HG03354 (cell line): ENCODE data around the gene STARD3.

ENCODE experiments used
- ATAC-seq: cut with Tn5 transposase; IDR thresholded peaks from one replicate; pipeline ENCODE4 v1.9.1; 2021; ENCODE audit warnings: mild to moderate bottlenecking; ENCODE audit not compliant: unreplicated experiment, poor library complexity, severe bottlenecking

STARD3 gene

GRCh38 chr17:39632153-39632941, 4.6 kb upstream of the STARD3 start:
- ATAC-seq: no peak

DNA sequence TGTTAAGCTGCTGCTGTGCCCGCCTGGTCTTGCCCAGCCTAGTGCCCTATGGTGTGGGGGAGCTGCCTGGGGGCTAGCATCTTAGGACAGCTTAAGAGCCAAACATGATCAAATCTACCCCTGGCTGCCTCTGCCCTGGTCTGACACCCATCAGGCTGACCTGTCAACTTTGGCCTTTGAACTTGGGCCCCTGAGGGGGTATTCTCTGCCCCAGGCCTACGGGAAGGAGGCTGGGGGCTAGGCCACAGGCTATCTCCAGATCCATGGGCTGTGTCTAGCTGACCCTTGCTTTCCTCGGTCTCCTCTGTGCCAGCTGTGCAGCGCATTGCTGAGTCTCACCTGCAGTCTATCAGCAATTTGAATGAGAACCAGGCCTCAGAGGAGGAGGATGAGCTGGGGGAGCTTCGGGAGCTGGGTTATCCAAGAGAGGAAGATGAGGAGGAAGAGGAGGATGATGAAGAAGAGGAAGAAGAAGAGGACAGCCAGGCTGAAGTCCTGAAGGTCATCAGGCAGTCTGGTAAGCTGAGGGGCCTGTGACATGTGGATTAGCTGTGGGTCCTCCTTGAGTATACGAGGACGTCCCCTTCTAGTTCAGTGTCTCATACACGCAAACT, 3.3 kb upstream of the STARD3 start:
- no peak for ATAC-seq

- ATAC-seq: no peak
Observed at GRCh38 chr17:39634384-39634871, 2.5 kb upstream of the STARD3 start.

DNA sequence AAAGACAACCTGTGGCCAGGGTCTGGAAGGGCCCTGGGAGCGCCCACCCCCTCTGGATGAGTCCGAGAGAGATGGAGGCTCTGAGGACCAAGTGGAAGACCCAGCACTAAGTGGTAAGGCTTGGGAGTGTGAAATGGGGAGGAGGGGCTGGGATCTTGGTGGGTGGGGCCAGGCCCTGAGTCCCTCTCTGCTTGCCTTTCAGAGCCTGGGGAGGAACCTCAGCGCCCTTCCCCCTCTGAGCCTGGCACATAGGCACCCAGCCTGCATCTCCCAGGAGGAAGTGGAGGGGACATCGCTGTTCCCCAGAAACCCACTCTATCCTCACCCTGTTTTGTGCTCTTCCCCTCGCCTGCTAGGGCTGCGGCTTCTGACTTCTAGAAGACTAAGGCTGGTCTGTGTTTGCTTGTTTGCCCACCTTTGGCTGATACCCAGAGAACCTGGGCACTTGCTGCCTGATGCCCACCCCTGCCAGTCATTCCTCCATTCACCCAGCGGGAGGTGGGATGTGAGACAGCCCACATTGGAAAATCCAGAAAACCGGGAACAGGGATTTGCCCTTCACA, 1.2 kb upstream of the STARD3 start:
- ATAC-seq: no peak

DNA sequence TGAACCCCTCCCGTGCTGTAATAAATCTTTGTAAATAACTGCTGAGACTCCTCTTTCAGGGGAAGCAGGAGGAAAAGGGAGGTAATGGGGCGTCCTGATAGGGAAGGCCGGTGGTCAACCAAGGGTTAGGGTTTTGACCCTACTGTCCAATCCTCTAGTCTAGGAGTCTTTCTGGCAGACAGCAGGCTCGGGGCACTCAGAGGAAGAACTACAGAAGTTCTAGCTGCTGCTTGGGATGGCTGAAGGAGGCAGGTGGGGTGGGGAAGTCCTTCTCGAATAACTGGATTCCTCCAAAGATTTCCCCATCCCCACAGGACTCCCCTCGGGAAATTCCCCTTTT, 387 bp upstream of the STARD3 start:
- peak; percentile 9 for ATAC-seq

DNA sequence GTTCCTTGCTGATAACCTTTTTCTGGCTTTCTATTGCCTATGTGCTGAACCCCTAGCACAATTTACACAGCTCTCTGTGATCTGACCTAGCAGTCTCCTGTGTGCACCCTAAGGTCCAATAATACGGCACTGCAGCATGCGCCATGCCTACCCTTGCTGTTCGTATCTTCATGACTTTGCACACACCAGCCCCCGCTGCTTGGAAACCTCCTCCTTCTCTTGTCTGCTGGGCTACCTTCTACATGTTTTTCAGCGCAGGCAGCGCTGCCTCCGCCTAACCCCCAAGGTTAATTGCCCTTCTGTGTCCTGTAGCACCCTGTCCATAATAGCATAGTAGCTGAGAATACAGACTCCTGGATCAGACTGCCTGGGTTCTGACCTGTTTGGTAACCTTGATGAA, 1.4 kb downstream of the STARD3 start:
- ATAC-seq: no peak

DNA sequence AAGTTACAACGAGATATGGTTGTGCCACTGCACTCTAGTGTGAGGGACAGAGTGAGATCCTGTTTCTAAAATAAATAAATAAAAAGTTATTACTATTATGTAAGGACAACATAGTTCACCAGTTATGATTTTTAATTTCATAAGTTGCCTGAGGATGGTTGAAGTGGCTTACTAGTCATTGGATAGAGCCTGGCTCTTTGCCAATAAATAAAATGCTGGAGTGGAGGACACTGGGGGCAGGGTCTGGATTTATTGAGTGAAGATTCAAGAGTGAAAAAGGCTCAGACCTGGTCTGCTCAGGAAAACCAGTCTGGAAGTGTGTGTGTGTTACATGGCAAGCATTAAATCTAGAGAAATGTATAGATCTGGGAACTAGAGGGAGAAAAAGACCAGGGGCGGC, 2.1 kb downstream of the STARD3 start:
- ATAC-seq: no peak

DNA sequence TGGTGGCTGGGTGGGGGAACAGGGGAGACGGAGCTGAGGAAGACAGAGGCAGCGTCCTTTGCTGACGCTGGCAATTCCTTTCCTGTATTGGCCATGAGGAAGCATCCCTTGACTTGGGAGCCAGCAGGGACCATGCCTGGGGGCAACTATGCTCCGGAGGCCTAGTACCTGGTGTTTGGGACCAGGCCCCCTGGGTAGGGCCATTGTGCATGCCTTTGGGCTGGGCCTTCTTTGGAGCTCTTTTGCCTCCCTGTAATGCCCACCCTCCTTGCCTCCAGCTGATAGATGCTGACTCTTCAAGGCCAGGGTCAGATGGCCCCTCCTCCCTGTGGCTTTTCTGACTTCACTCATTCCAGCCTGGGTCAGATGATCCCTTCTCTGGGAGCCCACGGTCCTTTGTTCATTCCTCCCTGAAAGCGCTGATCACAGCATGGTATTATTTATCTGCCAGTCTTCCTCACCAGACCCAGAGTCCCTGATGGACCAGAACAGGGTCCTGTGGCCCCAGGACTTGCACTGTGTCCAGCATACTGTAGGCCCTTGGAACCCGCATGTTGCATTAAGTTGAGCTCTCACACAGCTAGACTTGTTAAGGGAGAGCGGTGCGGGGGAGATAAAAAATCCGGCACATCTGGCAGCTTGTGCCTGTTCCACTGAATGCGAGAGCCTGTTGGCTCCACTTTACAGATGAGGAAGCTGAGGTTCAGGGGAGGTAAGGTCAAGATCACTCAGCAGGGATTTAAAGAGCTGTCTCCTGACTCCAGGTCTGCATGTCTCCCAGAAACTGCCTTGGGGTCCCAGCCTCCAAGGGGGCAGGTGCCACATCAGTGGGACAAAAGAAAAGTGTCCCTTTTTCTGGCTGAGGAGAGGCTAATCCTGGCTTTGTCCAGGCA, 2.9 kb downstream of the STARD3 start:
- ATAC-seq: no peak

GRCh38 chr17:39640591-39641031, 3.7 kb downstream of the STARD3 start:
- no peak for ATAC-seq

GRCh38 chr17:39641097-39641496, 4.2 kb downstream of the STARD3 start:
- ATAC-seq: no peak

DNA sequence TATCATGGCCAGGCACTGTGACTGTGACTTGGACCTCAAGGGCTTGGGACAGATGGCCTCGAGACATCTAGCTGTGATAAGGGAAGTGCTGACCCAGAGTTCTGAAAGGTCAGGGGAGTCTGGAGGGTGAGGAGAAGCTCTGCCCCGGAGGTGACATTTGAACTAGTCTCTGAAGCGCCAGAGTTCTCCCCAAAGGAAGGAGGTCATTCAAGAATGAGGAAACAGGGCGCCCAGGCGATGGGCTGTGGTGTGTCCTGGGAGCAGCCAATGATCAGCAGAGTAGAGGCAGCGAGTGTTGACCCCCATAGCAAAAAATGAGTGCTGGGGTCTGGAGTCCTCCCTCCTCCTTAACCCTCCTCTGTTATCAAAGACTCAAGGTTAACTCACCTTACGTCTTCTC, 4.9 kb downstream of the STARD3 start:
- no peak for ATAC-seq

GRCh38 chr17:39642291-39643074, 5.5 kb downstream of the STARD3 start:
- ATAC-seq: no peak

DNA sequence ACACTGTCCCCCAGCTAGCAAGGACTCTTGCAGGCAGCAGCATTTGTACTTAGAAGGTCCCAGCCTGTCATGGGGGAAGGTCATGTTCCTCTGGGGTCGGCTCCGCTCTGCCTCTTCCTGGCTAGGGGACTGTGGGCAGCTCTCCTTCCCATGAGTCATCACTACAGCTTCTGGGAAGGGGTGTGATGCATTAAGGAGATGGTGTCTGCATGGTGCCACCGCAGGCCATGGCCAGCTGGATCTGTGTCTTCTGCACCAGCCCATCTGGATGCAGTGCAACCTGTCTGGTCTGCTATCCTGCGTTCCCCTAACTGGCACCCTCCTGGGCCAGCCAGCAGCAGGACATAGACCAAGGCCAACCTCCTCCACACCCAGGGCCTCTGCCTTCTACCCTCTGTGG, 6.3 kb downstream of the STARD3 start:
- ATAC-seq: no peak

DNA sequence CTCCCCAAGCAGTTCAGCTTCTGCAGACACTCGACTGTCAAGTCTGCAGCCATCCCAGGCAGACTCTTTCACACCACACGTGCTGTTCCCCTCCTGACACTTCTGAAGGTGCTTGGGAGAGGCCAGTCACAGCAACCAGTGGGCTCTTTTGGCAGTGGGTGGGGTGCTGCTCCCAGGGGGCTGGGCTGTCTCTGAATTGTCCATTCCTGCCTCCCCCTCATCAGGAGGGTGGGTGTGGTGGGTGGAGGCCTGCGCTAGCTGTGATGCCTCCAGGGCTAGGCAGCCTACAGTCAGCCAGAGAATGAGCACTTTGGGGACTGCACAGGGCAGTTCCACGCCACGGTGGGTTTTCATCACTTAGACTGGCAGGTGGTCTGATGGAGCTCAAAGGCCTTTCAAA, 10.3 kb downstream of the STARD3 start:
- no peak for ATAC-seq

- no peak for ATAC-seq
Observed at GRCh38 chr17:39648616-39649366, 11.8 kb downstream of the STARD3 start.

- no peak for ATAC-seq
Observed at GRCh38 chr17:39650121-39650579, 13.2 kb downstream of the STARD3 start.

GRCh38 chr17:39651923-39652586, 15.1 kb downstream of the STARD3 start:
- no peak for ATAC-seq
